ENCODE data around the gene PON3.

- TF ChIP-seq EZH2 (IDR thresholded peaks at IDR 0.05; ENCODE audit: borderline replicate concordance), result no peak
- TF ChIP-seq CTCF (IDR thresholded peaks at IDR 0.05; ENCODE audit: poor library complexity), result no peak
- TF ChIP-seq EZH2phosphoT487 (IDR thresholded peaks at IDR 0.05; ENCODE audit: low read depth, severe bottlenecking, unreplicated experiment), result no peak
These were observed 61.7 kb downstream of the PON3 start for GRCh38 chr7:95334447-95334846.
